Gastrocnemius medialis (tissue), 4 donors: ENCODE measurements around the gene SRGAP1.

Experiments used
- POLR2A ChIP-seq, 2 donors: fragments of 450-650 bp; IDR thresholded peaks; one replicate each; pipeline ENCODE4 v1.6.1; 2017; ENCODE audit warnings: antibody characterized with exemption in 2 of 2, mild to moderate bottlenecking in 2 of 2, moderate library complexity in 2 of 2
- TF ChIP-seq, protein P1 (sequence below), 5 experiments: fragments of 450-650 bp in 3 of 5; fragments of 200-600 bp in 2 of 5; sonication (generic) in 2 of 5; IDR thresholded peaks in 4 of 5; conservative IDR thresholded peaks in 1 of 5; 1 replicate in 4 of 5; 2 replicates in 1 of 5; pipeline ENCODE4 v1.5.1; 2016 to 2019; ENCODE audit warnings: antibody characterized with exemption in 5 of 5, mild to moderate bottlenecking in 3 of 5, moderate library complexity in 3 of 5

DNA sequence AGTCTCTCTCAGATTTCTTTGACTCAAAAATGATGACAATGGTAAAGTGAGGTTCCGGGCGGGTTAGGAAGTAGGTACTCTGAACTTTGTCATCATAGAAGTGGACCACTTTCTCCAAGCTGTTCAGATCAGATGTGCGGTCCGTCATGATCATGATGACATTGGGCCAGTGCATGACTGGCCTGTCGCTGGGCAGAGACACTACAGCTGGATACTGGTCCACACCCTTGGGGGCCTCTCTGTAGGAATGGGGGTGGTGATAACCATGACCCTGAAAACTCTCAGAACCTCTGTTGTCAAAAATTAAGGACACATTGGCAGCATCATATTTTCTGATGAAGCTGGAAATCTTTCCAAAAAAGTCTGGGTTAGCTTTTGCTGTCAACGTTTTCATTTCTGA, 349.4 kb downstream of the SRGAP1 start:
- TF ChIP-seq, protein P1, sequence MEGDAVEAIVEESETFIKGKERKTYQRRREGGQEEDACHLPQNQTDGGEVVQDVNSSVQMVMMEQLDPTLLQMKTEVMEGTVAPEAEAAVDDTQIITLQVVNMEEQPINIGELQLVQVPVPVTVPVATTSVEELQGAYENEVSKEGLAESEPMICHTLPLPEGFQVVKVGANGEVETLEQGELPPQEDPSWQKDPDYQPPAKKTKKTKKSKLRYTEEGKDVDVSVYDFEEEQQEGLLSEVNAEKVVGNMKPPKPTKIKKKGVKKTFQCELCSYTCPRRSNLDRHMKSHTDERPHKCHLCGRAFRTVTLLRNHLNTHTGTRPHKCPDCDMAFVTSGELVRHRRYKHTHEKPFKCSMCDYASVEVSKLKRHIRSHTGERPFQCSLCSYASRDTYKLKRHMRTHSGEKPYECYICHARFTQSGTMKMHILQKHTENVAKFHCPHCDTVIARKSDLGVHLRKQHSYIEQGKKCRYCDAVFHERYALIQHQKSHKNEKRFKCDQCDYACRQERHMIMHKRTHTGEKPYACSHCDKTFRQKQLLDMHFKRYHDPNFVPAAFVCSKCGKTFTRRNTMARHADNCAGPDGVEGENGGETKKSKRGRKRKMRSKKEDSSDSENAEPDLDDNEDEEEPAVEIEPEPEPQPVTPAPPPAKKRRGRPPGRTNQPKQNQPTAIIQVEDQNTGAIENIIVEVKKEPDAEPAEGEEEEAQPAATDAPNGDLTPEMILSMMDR (IDR thresholded peaks at IDR 0.05 in 4 of 5, conservative IDR thresholded peaks at IDR 0.05 in 1 of 5): no peak
- no peak for TF ChIP-seq POLR2A (IDR thresholded peaks at IDR 0.05)
